Mucosa of descending colon (tissue), 3 donors: ENCODE results near the gene FKBP1B. TPM values are rescaled to one million over a fixed set of nuclear protein-coding genes. Genes with fewer than 3 reads are reported as not detected.
"Not testable (repeated sequence)": the region's sequence is repeated elsewhere in the genome, so short reads cannot be mapped to it uniquely, and the experiment has no call there.

Source experiments
- ATAC-seq: fragments of 200-7000 bp; cut with Tn5 transposase; one replicate; pipeline ENCODE4 v1.9.1; 2020; ENCODE audit warnings: mild to moderate bottlenecking, moderate library complexity
- DNase-seq, 3 donors: peaks; one replicate each; pipeline ENCODE4 v3.0.0-alpha.2; 2020
- H3K36me3 ChIP-seq: fragments of 200-600 bp; one replicate; pipeline ENCODE4 v1.8.0; 2021; ENCODE audit warnings: low read depth, mild to moderate bottlenecking
- H3K4me1 ChIP-seq: fragments of 200-600 bp; one replicate; pipeline ENCODE4 v1.8.0; 2021; ENCODE audit warnings: low read depth, mild to moderate bottlenecking
- H3K4me3 ChIP-seq: fragments of 200-600 bp; one replicate; pipeline ENCODE4 v1.8.0; 2021; ENCODE audit warnings: mild to moderate bottlenecking
- H3K9me3 ChIP-seq: fragments of 200-600 bp; one replicate; pipeline ENCODE4 v1.8.0; 2021; ENCODE audit warnings: mild to moderate bottlenecking
- intact Hi-C, 2 donors: fragments of 100-400 bp; cut with DNase I in 1 of 2; cut with micrococcal nuclease in 1 of 2; formaldehyde crosslinking; loops; one replicate each; pipeline versions ENCODE4 v1.11.0 to v1.11.1; 2022; cut with DNase I, micrococcal nuclease
- total RNA-seq, 3 donors: library from RNA; stranded (reverse); fragmentation: NEBNext Ultra II Directional in 2 of 3; extraction: Animal tissue kit (Norgen Biotek cat#: 25700) in 2 of 3; gene quantifications; one replicate each; pipeline versions ENCODE4 v1.2.1 to v1.2.4, GENCODE V29; 2021 to 2023
- TF ChIP-seq, protein P1 (sequence below): fragments of 200-600 bp; IDR thresholded peaks from one replicate; pipeline ENCODE4 v1.8.0; 2022; ENCODE audit warnings: antibody characterized with exemption, mild to moderate bottlenecking
- donor health status: DM: no; HTN: no; CAD: no; lungs with moderate emphysema.
- donor health status: DM: no; HTN: no; CAD: no.
- donor health status: DM: no; HTN: yes; CAD: no.

Gene FKBP1B
- total RNA-seq, 3 donors from 2014 or later, result 7.2 to 14.7 (median 8.2) TPM

DNA sequence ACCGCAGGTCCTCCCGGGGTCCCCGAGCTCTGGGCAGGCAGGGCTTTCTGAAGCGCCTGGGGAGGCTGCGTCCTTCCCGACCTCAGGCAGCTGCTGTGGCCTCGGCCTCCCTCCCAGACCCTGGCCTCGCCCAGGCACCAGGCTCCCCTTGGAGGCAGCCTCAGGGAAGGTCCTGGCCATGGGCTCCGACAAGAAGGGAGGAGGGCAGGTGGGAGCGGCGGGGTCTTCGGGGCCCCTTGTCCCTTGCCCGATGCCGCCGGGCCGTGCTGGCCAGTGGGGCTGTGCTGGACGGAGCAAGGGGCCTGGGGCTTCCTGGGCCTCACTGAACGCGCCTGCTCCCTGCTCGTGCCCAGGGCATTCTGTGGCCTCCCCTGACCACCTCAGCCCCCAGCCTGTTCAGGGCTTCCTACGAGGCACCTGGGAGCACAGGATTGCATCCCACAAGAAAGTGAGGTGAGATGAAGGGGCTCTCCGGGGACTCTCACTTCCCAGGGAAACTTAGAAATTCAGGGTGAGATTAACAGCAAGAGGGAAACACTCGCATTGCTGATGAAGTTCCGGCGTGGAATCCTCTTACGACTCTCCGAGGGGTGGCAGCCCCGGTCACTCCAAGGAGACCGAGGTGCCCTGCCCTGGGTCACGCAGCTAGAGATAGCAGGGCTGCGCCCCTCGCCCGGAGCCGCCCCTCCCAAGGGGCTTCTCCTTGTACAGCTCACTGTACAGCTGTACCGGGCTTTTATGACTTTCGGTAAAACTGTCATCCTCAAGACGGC, 38.9 kb upstream of the FKBP1B start:
- peak; percentile 50 for ATAC-seq
- Histone ChIP-seq H3K9me3 (no peaks in the 10 kb centered on the region), H3K4me1 (peaks cover 11% of the 10 kb centered on the region), H3K4me3 (no peak overlapping the region), H3K36me3 (no peaks in the 10 kb centered on the region)
- no peak for DNase-seq
- intact Hi-C loops, result no loop called here
- TF ChIP-seq, protein P1, sequence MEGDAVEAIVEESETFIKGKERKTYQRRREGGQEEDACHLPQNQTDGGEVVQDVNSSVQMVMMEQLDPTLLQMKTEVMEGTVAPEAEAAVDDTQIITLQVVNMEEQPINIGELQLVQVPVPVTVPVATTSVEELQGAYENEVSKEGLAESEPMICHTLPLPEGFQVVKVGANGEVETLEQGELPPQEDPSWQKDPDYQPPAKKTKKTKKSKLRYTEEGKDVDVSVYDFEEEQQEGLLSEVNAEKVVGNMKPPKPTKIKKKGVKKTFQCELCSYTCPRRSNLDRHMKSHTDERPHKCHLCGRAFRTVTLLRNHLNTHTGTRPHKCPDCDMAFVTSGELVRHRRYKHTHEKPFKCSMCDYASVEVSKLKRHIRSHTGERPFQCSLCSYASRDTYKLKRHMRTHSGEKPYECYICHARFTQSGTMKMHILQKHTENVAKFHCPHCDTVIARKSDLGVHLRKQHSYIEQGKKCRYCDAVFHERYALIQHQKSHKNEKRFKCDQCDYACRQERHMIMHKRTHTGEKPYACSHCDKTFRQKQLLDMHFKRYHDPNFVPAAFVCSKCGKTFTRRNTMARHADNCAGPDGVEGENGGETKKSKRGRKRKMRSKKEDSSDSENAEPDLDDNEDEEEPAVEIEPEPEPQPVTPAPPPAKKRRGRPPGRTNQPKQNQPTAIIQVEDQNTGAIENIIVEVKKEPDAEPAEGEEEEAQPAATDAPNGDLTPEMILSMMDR, result no peak

DNA sequence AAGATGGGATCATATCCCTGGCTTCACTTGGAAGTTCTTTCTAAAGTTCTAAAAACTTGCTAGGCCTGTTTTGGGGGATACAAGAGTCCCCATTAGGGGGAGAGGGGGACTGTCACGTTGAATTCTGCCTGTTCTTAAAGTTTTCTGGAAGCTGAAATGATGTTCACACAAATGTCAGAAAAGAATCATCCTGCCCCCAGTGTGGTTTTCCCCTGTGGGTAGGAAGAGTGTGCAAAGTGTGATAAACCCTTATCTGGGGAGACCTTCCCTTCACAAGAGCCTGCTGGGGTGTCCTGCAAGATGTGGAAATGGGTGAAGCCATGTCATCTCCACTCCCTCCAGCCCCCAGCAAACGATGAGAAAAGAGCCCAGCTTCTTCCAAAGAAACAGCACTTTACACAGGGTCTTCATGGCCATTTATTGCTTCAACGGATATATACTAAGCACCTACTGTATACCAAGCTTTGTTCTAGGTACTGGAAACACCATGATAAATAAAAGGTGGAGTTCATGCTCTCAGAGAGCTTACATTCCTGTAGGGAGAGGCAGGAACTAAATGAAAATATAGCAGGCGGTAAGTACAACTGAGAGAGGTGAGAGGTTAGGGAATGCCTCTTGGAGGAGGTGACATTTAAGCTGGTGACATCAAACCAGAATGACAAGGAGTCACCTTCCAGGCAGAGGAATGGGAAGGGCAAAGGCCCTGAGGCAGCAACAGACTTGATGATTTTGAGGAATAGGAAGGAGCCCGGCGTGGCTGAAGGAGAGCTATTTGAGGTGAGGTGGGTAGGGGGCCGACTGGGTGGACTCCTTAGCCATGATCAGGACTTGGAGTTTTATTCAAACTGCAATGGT, 38.1 kb upstream of the FKBP1B start:
- TF ChIP-seq, protein P1, result no peak
- Histone ChIP-seq H3K4me1 (peaks cover 11% of the 10 kb centered on the region), H3K4me3 (no peak overlapping the region), H3K36me3 (no peaks in the 10 kb centered on the region), H3K9me3 (no peaks in the 10 kb centered on the region)
- no peak for ATAC-seq
- intact Hi-C loops, result no loop called here
- no peak for DNase-seq

DNA sequence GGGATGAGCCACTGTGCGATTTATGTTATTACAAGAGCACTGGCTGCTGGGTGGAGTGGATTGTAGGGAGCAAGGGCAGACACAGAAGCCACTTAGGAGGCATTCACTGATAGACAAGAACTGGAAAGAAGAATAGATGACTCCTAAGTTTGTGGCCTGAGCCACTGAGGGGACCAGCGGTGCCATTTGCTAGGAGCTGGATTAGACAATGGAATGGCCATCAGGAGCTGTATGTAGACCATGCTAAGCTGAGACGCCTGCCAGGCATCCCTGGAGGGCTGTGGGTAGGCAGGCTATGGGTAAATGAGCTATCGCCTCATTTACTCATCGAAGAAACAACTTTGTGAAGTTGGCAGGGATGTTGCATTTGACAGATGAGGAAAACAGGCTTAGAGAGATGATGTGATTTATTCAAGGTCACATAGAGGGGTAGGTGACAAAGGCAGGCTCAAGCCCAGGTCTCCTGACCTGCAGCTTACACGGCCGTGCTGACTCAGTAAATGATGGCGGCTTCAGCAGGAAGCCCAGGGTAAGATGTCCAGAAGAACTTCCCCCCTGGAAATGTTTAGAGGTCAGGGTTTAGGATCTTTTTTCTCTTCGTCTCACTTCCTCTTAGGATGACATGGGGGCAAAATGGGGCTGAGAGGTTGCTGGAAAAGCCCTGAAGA, 36.9 kb upstream of the FKBP1B start:
- Histone ChIP-seq H3K36me3 (no peaks in the 10 kb centered on the region), H3K4me3 (no peak overlapping the region), H3K4me1 (peaks cover 11% of the 10 kb centered on the region), H3K9me3 (no peaks in the 10 kb centered on the region)
- ATAC-seq (no peak), DNase-seq (no peak)
- intact Hi-C loops, result no loop called here
- TF ChIP-seq, protein P1, result no peak

DNA sequence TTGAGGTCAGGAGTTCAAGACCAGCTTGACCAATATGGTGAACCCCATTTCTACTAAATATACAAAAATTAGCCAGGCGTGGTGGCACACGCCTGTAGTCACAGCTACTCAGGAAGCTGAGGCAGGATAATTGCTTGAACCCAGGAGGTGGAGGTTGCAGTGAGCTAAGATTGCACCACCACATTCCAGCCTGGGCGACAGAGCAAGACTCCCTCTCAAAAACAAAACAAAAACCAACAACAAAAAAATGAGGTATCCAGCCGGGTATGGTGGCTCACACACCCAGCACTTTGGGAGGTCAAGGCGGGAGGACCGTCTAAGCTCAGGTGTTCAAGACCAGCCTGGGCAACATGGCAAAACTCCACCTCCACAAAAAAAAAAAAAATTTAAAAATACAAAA, 34.6 kb upstream of the FKBP1B start:
- H3K36me3 ChIP-seq, DNase-seq, H3K4me1 ChIP-seq, H3K4me3 ChIP-seq, intact Hi-C loops, ATAC-seq, H3K9me3 ChIP-seq: not testable (repeated sequence)

DNA sequence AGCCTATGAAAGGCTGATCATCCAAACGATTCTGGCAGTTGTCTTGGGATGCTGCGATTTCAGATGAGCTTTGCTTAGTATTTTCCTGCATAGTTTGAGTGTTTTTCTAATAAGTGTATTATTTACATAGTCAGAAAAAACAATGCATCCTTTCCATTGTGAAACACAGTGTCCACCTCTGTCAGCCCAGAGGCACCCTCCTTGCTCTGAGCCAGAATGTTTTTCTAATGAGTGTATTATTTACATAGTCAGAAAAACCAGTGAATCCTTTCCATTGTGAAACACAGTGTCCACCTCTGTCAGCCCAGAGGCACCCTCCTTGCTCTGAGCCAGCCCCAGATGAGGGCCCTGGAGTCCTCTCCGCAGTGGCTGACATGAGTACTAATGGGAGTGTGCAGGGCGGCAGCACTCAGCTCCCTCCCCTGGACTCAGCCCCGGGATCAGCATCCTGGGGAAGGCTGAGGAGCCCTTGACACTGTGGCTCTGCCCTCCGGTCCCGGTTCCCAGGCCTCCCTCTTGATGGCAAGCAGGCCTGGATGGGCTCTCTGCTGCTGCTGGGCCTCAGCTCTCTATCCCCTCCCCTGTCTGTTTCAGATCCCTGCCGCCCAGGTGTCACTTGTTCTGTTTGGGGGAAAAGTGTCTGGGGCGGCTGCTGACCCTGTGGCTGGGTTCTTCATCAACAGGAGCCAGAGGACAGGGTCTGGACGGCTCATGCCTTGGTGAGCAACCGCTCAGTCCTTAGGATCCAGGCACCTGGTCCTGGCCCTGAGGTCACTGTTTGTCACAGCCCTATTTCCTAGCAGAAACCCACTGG, 33.8 kb upstream of the FKBP1B start:
- no peaks in the 10 kb centered on the region for H3K36me3 ChIP-seq
- ATAC-seq (no peak), DNase-seq (no peak)
- no peak overlapping the region for H3K4me3 ChIP-seq
- intact Hi-C loops, result no loop called here
- H3K9me3 ChIP-seq, result no peaks in the 10 kb centered on the region
- TF ChIP-seq, protein P1, result no peak
- H3K4me1 ChIP-seq, result no peaks in the 10 kb centered on the region
